BLaER1 treated with 17β-estradiol and CSF1 and Interleukin-3, amounts not matched to agents 10 nM and 100 nM (cell line): ENCODE data around the gene IGF2BP1.

Experiments used
- H3K27ac ChIP-seq, 11 experiments: shearing (Covaris generic); formaldehyde crosslinking; 2 replicates each; pipeline ENCODE4 v1.8.1; 2022
- H3K27me3 ChIP-seq, 11 experiments: shearing (Covaris generic); formaldehyde crosslinking; 2 replicates each; pipeline ENCODE4 v1.8.1; 2022
- H3K36me3 ChIP-seq, 11 experiments: shearing (Covaris generic); formaldehyde crosslinking; 2 replicates each; pipeline ENCODE4 v1.8.1; 2022
- H3K4me1 ChIP-seq, 10 experiments: shearing (Covaris generic); formaldehyde crosslinking; 2 replicates each; pipeline ENCODE4 v1.8.1; 2022
- H3K4me2 ChIP-seq, 11 experiments: shearing (Covaris generic); formaldehyde crosslinking; 2 replicates each; pipeline ENCODE4 v1.8.1; 2022
- H3K4me3 ChIP-seq, 10 experiments: shearing (Covaris generic); formaldehyde crosslinking; 2 replicates each; pipeline ENCODE4 v1.8.1; 2022
- H3K9ac ChIP-seq, 11 experiments: shearing (Covaris generic); formaldehyde crosslinking; 2 replicates each; pipeline ENCODE4 v1.8.1; 2022
- H3K9me3 ChIP-seq, 11 experiments: shearing (Covaris generic); formaldehyde crosslinking; replicated peaks in 1 of 11; 2 replicates each; pipeline ENCODE4 v1.8.1; 2022
- H4K20me1 ChIP-seq, 11 experiments: shearing (Covaris generic); formaldehyde crosslinking; 2 replicates each; pipeline ENCODE4 v1.8.1; 2022
- Cebpa-rat ChIP-seq, 11 experiments: shearing (Covaris generic); IDR thresholded peaks; 2 replicates each; pipeline ENCODE4 v1.8.1; 2022

The IGF2BP1 gene

GRCh38 chr17:48972749-48973097, 24.5 kb upstream of the IGF2BP1 start:
- peak overlapping the region in 6 of 11 experiments; percentile 11 to 72 (median 55); a peak in 10 of 22 replicates for H3K4me2 ChIP-seq
- no peak overlapping the region; a peak in 1 of 22 replicates for H3K27ac ChIP-seq
- peaks cover 0 to 20% (median 7%) of the 10 kb centered on the region in 10 experiments; a peak in 11 of 20 replicates for H3K4me1 ChIP-seq
- H3K27me3 ChIP-seq, result peaks cover 0 to 34% (median 8%) of the 10 kb centered on the region in 11 experiments; a peak in 9 of 22 replicates
- no peaks in the 10 kb centered on the region for H3K36me3 ChIP-seq
- no peak overlapping the region for H3K4me3 ChIP-seq
- TF ChIP-seq Cebpa-rat (IDR thresholded peaks at IDR 0.05), result no peak
- H3K9ac ChIP-seq, result no peak overlapping the region; a peak in 1 of 22 replicates
- no peaks in the 10 kb centered on the region; a peak in 1 of 22 replicates for H4K20me1 ChIP-seq
- no peaks in the 10 kb centered on the region for H3K9me3 ChIP-seq

DNA sequence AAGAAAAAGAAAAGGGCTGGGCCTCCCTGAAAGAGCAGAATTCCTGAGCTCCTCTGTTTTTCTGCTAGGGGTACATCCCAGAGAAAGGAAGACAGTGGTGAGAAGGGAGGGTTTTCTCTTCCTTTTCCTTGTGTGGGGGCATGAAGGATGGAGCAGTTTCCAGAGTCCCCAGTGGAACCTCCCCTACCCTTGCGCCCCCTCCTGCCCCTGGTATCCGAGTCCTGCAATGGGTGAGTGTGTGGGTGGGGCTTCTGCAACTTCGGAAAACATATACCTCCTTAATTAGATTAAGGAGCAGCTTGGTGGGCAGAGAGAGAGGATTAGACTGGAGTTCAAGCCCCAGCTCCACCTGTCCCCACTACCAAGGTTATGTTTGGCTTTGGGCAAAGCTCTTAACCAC, 23.4 kb upstream of the IGF2BP1 start:
- Histone ChIP-seq H3K4me1 (peaks cover 0 to 20% (median 7%) of the 10 kb centered on the region in 10 experiments; a peak in 11 of 20 replicates), H3K4me3 (no peak overlapping the region), H4K20me1 (no peaks in the 10 kb centered on the region; a peak in 1 of 22 replicates), H3K9ac (no peak overlapping the region), H3K27ac (no peak overlapping the region), H3K27me3 (peaks cover 0 to 34% (median 8%) of the 10 kb centered on the region in 11 experiments; a peak in 9 of 22 replicates), H3K9me3 (no peaks in the 10 kb centered on the region), H3K36me3 (no peaks in the 10 kb centered on the region), H3K4me2 (no peak overlapping the region)
- TF ChIP-seq Cebpa-rat (IDR thresholded peaks at IDR 0.05), result no peak

DNA sequence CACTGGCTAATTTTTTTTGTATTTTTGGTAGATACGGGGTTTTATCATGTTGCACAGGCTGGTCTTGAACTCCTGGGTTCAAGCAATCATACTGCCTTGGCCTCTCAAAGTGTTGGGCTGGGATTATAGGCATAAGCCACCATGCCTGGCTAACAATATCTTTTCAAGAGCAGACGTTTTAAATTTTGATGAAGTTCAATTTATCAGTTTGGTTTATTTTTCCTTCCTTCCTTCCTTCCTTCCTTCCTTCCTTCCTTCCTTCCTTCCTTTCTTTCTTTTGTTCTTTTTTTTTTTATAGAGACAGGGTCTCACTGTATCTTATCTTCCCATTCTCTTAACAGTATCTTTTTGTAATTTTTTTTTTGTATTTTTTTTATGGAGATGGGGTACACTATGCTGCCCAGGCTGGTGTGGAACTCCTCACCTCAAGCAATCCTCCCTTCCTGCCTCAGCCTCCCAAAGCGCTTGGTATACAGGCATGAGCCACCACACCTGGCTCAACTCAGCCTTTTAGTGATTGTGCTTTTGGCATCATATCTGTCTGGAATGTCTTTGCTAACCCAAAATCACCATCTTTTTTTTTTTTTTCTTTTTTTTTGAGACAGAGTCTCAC, 15.2 kb upstream of the IGF2BP1 start:
- peaks cover 4 to 29% (median 19%) of the 10 kb centered on the region in 11 experiments; a peak in 20 of 22 replicates for H3K27me3 ChIP-seq
- H4K20me1 ChIP-seq, result no peaks in the 10 kb centered on the region; a peak in 1 of 22 replicates
- H3K4me1 ChIP-seq, result no peaks in the 10 kb centered on the region
- no peak for TF ChIP-seq Cebpa-rat (IDR thresholded peaks at IDR 0.05)
- H3K4me3 ChIP-seq, result no peak overlapping the region
- H3K27ac ChIP-seq, result no peak overlapping the region
- 0 out of 22 replicates have a peak overlapping the region, but pooled peaks of 1 of the 11 experiments have one; percentile 3 for H3K4me2 ChIP-seq
- H3K9ac ChIP-seq, result no peak overlapping the region
- H3K9me3 ChIP-seq, result peaks cover 12 to 22% (median 16%) of the 10 kb centered on the region in 11 experiments; a peak in 21 of 22 replicates
- H3K36me3 ChIP-seq, result no peaks in the 10 kb centered on the region

DNA sequence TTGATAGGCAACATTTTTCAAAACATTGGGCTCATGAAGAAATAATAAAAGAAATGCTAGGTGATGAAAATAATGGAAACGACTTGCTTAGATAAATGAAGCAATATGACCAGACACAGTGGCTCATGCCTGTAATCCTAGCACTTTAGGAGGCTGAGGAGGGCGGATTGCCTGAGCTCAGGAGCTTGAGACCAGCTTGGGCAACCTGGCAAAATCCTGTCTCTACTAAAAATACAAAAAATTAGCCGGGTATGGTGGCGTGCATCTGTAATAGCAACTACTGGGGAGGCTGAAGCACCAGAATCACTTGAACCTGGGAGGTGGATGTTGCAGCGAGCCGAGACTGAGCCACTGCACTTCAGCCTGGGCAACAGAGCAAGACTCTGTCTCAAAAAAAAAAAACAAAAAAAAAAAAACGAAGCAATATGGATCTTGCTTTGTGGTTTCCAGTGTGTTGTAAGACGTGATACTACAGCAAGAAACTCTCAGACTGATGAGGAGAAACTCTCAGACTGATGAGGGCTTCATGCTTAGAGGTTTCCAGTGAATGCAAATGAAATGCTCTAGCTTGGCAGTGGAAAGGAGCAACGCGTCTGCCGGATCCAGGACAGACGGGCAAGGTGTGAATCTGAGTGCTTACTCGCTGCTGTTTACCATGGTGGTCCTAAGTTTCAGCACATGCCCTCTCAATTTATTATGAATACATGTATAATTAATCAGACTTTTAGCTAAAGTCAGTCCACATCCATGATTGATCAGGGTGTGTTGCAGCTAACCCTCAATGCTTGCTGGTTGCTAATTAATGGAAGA, 11.5 kb upstream of the IGF2BP1 start:
- peaks cover 34 to 65% (median 55%) of the 10 kb centered on the region in 11 experiments for H3K27me3 ChIP-seq

GRCh38 chr17:48989100-48989499, 8.1 kb upstream of the IGF2BP1 start:
- Histone ChIP-seq H3K27me3 (peaks cover 66 to 98% (median 88%) of the 10 kb centered on the region in 11 experiments), H3K4me1 (no peaks in the 10 kb centered on the region), H3K9me3 (no peaks in the 10 kb centered on the region), H3K36me3 (no peaks in the 10 kb centered on the region), H3K9ac (no peak overlapping the region), H4K20me1 (peaks cover 0 to 23% (median 3%) of the 10 kb centered on the region in 11 experiments; a peak in 10 of 22 replicates), H3K4me3 (no peak overlapping the region), H3K27ac (no peak overlapping the region), H3K4me2 (no peak overlapping the region)
- no peak for TF ChIP-seq Cebpa-rat (IDR thresholded peaks at IDR 0.05)

More for the DNA sequence above, 11.5 kb upstream of the IGF2BP1 start:
- peaks cover 11 to 18% (median 14%) of the 10 kb centered on the region in 11 experiments; a peak in 21 of 22 replicates for H3K9me3 ChIP-seq
- no peaks in the 10 kb centered on the region for H3K4me1 ChIP-seq
- no peak overlapping the region for H3K4me3 ChIP-seq
- H4K20me1 ChIP-seq, result peaks cover 0 to 5% (median 0%) of the 10 kb centered on the region in 11 experiments; a peak in 4 of 22 replicates
- no peak overlapping the region for H3K4me2 ChIP-seq
- no peak for TF ChIP-seq Cebpa-rat (IDR thresholded peaks at IDR 0.05)
- no peak overlapping the region for H3K27ac ChIP-seq
- no peaks in the 10 kb centered on the region for H3K36me3 ChIP-seq
- H3K9ac ChIP-seq, result no peak overlapping the region

DNA sequence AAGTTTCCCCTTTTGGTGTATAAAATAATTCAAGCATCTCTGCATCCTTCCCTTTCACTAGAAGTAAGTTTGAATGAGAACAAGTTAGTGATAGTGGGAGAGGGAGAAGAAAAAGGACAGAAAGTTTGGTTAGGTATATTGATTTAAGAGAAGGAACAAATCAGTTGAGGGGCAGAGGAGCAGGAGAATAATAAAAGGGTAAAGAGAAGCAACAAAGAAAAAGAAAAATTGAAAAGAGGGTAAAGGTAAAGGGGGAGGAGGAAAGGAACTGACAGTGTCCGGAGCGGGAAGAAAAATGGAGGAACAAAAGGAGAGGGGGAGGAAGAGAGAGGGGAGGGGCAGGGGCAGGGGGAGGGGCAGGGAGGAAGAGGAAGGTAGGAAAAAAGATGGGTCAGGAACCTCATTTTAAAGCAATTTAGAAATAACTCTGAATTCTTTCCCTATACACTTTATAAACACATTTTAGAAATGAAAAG, 6.3 kb upstream of the IGF2BP1 start:
- 0 out of 20 replicates have a peak, but pooled peaks cover 0 to under 1% (median 0%) of the 10 kb centered on the region in 10 experiments for H3K4me1 ChIP-seq
- no peak overlapping the region for H3K4me3 ChIP-seq
- H3K27me3 ChIP-seq, result peaks cover 85 to 100% (median 98%) of the 10 kb centered on the region in 11 experiments
- TF ChIP-seq Cebpa-rat (IDR thresholded peaks at IDR 0.05), result no peak
- peaks cover 0 to 41% (median 21%) of the 10 kb centered on the region in 11 experiments; a peak in 19 of 22 replicates for H4K20me1 ChIP-seq
- no peaks in the 10 kb centered on the region for H3K36me3 ChIP-seq
- H3K9ac ChIP-seq, result no peak overlapping the region
- no peaks in the 10 kb centered on the region for H3K9me3 ChIP-seq
- no peak overlapping the region for H3K4me2 ChIP-seq
- H3K27ac ChIP-seq, result no peak overlapping the region

DNA sequence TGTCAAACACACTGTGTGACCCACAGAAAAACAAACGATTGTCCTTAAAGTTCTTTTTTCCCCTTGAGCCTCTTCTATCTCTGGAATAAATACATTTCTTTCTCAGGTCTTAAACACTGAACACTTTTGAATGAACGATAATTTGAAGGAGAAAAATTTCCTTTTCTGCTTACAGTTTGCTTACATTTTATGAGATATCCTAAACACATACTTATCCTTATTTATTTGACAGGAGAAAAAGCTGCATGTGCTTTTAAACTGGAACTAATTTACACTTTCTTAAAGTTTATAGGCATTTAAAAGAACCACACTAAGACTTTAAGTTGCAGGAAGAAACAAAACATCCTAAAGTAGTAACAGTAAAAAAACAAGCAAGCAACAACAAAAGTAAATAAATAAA, 4.7 kb upstream of the IGF2BP1 start:
- no peak overlapping the region for H3K4me2 ChIP-seq
- no peak for TF ChIP-seq Cebpa-rat (IDR thresholded peaks at IDR 0.05)
- H4K20me1 ChIP-seq, result peaks cover 0 to 56% (median 34%) of the 10 kb centered on the region in 11 experiments; a peak in 19 of 22 replicates
- H3K36me3 ChIP-seq, result no peaks in the 10 kb centered on the region
- H3K9ac ChIP-seq, result no peak overlapping the region
- H3K27ac ChIP-seq, result no peak overlapping the region
- H3K27me3 ChIP-seq, result peaks cover 93 to 100% (median 98%) of the 10 kb centered on the region in 11 experiments
- no peaks in the 10 kb centered on the region for H3K9me3 ChIP-seq
- no peak overlapping the region for H3K4me3 ChIP-seq
- H3K4me1 ChIP-seq, result peaks cover 0 to 9% (median under 1%) of the 10 kb centered on the region in 10 experiments; a peak in 4 of 20 replicates

- Histone ChIP-seq H3K36me3 (no peaks in the 10 kb centered on the region), H3K4me1 (peaks cover 0 to 13% (median 2%) of the 10 kb centered on the region in 10 experiments; a peak in 4 of 20 replicates), H3K4me2 (no peak overlapping the region), H3K27ac (no peak overlapping the region), H3K27me3 (peaks cover 95 to 100% (median 99%) of the 10 kb centered on the region in 11 experiments), H3K9ac (no peak overlapping the region), H4K20me1 (peaks cover 0 to 64% (median 43%) of the 10 kb centered on the region in 11 experiments; a peak in 19 of 22 replicates), H3K4me3 (no peak overlapping the region), H3K9me3 (no peaks in the 10 kb centered on the region)
- TF ChIP-seq Cebpa-rat (IDR thresholded peaks at IDR 0.05), result no peak
Measured at GRCh38 chr17:48993305-48993704, 3.9 kb upstream of the IGF2BP1 start.

- Histone ChIP-seq H3K27me3 (peaks cover 97 to 100% (median 99%) of the 10 kb centered on the region in 11 experiments), H3K4me3 (no peak overlapping the region), H4K20me1 (peaks cover 0 to 70% (median 49%) of the 10 kb centered on the region in 11 experiments; a peak in 19 of 22 replicates), H3K36me3 (no peaks in the 10 kb centered on the region), H3K9ac (no peak overlapping the region), H3K27ac (no peak overlapping the region), H3K4me1 (peaks cover 0 to 13% (median 2%) of the 10 kb centered on the region in 10 experiments; a peak in 4 of 20 replicates), H3K4me2 (no peak overlapping the region), H3K9me3 (no peaks in the 10 kb centered on the region)
- no peak for TF ChIP-seq Cebpa-rat (IDR thresholded peaks at IDR 0.05)
Measured at GRCh38 chr17:48993951-48994350, 3.2 kb upstream of the IGF2BP1 start.
